Nephron progenitor cell (in vitro differentiated cells): ENCODE data around the gene VPS13D.

Experiments used
- DNase-seq: peaks from one replicate; pipeline ENCODE4 v3.0.0; 2021
- H3K27ac Mint-ChIP-seq: 2 replicates; pipeline ENCODE4 v1.8.0; 2021; ENCODE audit warnings: mild to moderate bottlenecking, moderate library complexity, mixed read lengths
- H3K27me3 Mint-ChIP-seq: 2 replicates; pipeline ENCODE4 v1.8.0; 2021; ENCODE audit warnings: mild to moderate bottlenecking, low read depth, mixed read lengths; ENCODE audit not compliant: poor library complexity
- H3K36me3 Mint-ChIP-seq: 2 replicates; pipeline ENCODE4 v1.8.0; 2021; ENCODE audit warnings: low read depth, mixed read lengths
- H3K4me1 Mint-ChIP-seq: 2 replicates; pipeline ENCODE4 v1.8.0; 2021; ENCODE audit warnings: mixed read lengths
- H3K4me3 Mint-ChIP-seq: 2 replicates; pipeline ENCODE4 v1.8.0; 2021; ENCODE audit warnings: mild to moderate bottlenecking, moderate library complexity, mixed read lengths
- H3K9me3 Mint-ChIP-seq: 2 replicates; pipeline ENCODE4 v1.8.0; 2021; ENCODE audit warnings: mild to moderate bottlenecking, moderate library complexity, mixed read lengths
- TF ChIP-seq, protein P1 (sequence below): fragments of 200-600 bp; sonication (generic); IDR thresholded peaks from 2 replicates; pipeline ENCODE4 v1.5.0; 2021; ENCODE audit warnings: antibody characterized with exemption

The VPS13D gene

DNA sequence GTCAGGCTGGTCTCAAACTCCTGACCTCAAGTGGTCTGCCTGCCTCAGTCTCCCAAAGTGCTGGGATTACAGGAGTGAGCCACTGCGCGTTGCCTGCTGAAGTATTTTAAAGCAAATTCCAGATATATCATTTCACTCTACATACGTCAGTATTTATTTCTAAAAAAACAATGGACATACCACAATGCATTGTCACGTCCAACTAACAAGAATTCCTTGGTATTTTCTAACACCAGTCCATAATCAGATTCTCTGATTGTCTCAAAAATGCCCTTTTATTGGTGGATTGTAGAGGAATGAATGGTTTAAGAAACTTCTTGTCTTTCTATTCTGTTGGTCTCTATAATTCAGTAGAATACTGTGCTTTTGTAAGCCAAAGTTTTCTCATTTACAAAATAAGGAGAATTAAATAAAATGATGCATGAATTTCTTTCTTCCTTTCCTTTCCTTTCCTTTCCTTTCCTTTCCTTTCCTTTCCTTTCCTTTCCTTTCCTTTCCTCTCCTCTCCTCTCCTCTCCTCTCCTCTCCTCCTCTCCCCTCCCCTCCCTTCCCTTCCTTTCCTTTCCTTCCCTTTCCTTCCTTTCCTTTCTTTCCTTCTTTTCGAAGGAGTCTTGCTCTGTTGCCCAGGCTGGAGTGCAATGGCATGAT is 55.8 kb downstream of the VPS13D start:
- no peak for DNase-seq
- H3K4me1 Mint-ChIP-seq, result no peaks in the 10 kb centered on the region
- no peaks in the 10 kb centered on the region for H3K9me3 Mint-ChIP-seq

DNA sequence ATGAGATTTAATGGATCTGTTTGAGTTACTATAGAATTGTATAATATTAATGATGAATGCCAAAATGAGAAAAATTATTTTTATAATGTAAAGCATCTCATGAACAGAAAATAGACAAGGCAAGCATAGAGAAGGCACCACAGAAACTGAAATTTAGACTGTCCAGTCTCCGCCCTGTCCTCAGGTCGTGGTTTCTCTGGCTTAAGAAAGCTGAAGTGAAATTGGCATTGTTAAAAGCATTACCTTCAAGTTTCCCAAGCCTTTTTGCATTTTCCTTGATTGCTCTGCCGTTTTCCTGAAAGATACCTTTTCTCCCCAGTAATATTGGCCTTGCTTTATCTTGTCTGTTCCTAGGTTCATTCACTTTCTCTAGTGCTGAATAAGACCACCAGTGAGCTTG is 58.0 kb downstream of the VPS13D start:
- H3K36me3 Mint-ChIP-seq, result peaks cover 31% of the 10 kb centered on the region
- TF ChIP-seq, protein P1, sequence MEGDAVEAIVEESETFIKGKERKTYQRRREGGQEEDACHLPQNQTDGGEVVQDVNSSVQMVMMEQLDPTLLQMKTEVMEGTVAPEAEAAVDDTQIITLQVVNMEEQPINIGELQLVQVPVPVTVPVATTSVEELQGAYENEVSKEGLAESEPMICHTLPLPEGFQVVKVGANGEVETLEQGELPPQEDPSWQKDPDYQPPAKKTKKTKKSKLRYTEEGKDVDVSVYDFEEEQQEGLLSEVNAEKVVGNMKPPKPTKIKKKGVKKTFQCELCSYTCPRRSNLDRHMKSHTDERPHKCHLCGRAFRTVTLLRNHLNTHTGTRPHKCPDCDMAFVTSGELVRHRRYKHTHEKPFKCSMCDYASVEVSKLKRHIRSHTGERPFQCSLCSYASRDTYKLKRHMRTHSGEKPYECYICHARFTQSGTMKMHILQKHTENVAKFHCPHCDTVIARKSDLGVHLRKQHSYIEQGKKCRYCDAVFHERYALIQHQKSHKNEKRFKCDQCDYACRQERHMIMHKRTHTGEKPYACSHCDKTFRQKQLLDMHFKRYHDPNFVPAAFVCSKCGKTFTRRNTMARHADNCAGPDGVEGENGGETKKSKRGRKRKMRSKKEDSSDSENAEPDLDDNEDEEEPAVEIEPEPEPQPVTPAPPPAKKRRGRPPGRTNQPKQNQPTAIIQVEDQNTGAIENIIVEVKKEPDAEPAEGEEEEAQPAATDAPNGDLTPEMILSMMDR, result no peak
- no peak overlapping the region for H3K4me3 Mint-ChIP-seq
- no peaks in the 10 kb centered on the region for H3K4me1 Mint-ChIP-seq
- H3K9me3 Mint-ChIP-seq, result no peaks in the 10 kb centered on the region
- DNase-seq, result no peak
- no peak overlapping the region for H3K27ac Mint-ChIP-seq
- no peaks in the 10 kb centered on the region for H3K27me3 Mint-ChIP-seq

More for the DNA sequence above, 55.8 kb downstream of the VPS13D start:
- Mint-ChIP-seq H3K27ac (no peak overlapping the region), H3K4me3 (no peak overlapping the region), H3K36me3 (peaks cover 33% of the 10 kb centered on the region), H3K27me3 (no peaks in the 10 kb centered on the region)
- TF ChIP-seq, protein P1, result no peak

DNA sequence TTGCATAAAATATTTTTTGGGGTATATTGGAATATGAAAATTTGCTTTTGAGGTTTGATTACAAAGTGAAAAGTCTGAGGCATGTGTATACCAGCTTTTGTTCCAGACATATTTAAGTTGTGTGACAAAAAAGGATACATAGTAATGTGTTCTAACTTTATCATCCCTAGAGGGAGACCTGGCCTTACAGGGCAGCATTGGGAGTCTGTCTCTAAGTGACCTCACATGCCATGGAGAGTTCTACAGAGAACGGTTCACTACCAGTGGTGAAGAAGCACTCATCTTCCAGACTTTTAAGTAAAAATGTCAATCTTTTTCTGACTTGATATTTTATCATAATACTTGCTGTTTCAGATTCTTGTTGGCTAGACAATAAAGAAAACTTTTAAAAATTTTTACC is 61.0 kb downstream of the VPS13D start:
- Mint-ChIP-seq H3K27me3 (no peaks in the 10 kb centered on the region), H3K27ac (no peak overlapping the region), H3K4me1 (no peaks in the 10 kb centered on the region), H3K4me3 (no peak overlapping the region), H3K36me3 (peaks cover 45% of the 10 kb centered on the region), H3K9me3 (no peaks in the 10 kb centered on the region)
- TF ChIP-seq, protein P1, result no peak
- DNase-seq, result no peak

DNA sequence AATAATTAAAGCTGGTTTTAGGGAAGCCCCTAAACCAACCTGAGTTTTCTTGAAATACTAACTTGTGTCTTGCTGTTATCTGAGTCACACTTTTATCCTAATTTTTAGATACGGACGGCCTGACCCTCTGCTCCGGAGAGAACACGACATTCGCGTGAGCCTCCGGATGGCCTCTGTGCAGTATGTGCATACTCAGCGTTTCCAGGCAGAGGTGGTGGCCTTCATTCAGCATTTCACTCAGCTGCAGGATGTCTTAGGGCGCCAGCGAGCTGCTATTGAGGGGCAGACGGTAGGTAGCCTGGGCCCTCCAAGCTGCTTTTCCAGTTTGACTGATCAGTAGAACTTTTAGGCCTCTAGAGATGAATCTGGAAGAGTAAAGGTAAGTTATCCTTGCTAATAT is 63.6 kb downstream of the VPS13D start:
- Mint-ChIP-seq H3K4me1 (no peaks in the 10 kb centered on the region), H3K36me3 (peaks cover 47% of the 10 kb centered on the region), H3K4me3 (no peak overlapping the region), H3K27me3 (no peaks in the 10 kb centered on the region), H3K27ac (no peak overlapping the region), H3K9me3 (no peaks in the 10 kb centered on the region)
- DNase-seq, result no peak
- TF ChIP-seq, protein P1, result no peak

DNA sequence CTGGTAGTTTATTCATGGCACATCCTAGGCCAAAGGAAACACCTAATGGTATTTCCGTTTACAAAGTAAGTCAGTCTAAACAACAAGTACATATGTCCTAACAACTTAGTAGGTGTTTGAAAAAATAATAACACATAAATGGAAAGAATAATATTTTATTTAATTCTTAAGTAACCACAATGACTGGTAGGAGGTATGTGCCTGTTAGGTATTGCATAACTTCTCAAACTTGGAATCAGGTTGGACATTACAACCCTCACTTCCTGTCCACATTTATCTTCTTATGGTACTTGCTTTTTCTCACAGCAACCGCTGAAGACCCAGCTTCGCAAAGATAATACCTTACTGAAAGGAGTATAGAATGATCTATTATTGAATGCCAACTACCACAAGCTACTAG is 64.2 kb downstream of the VPS13D start:
- H3K4me1 Mint-ChIP-seq, result no peaks in the 10 kb centered on the region
- no peak for DNase-seq
- TF ChIP-seq, protein P1, result no peak
- no peak overlapping the region for H3K27ac Mint-ChIP-seq
- peaks cover 52% of the 10 kb centered on the region for H3K36me3 Mint-ChIP-seq
- no peaks in the 10 kb centered on the region for H3K27me3 Mint-ChIP-seq
- H3K4me3 Mint-ChIP-seq, result no peak overlapping the region
- no peaks in the 10 kb centered on the region for H3K9me3 Mint-ChIP-seq

DNA sequence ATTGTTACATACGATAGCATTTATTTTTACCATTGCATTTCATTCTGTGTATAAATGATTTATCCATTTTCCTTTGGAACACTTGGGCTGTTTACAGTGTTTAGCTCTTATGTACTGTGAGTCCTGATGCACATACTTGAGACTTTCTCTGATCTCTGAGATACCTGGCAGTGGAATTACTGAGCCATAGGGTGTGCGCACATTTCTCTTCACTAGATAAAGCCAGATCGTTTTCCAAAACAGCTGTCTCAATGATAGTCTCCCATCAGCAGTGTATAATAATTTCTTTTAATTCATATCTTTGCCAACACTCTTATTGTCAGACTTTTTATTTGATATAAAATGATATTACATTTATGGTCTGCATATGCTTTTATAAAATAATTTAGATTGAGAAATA is 66.2 kb downstream of the VPS13D start:
- Mint-ChIP-seq H3K4me3 (no peak overlapping the region), H3K27me3 (no peaks in the 10 kb centered on the region), H3K27ac (no peak overlapping the region), H3K36me3 (peaks cover 54% of the 10 kb centered on the region), H3K9me3 (no peaks in the 10 kb centered on the region), H3K4me1 (no peaks in the 10 kb centered on the region)
- DNase-seq, result no peak
- TF ChIP-seq, protein P1, result no peak
